GM10847 (cell line): ENCODE data around the gene TTC39C.
A peak's percentile ranks its signal among the peaks of the same experiment; 100 is the strongest.

Experiments used
- POLR2A ChIP-seq: IDR thresholded peaks from 2 replicates; pipeline ENCODE4 v1.6.1; 2011; ENCODE audit not compliant: insufficient read length; ENCODE audit errors: extremely low read depth

The TTC39C gene

DNA sequence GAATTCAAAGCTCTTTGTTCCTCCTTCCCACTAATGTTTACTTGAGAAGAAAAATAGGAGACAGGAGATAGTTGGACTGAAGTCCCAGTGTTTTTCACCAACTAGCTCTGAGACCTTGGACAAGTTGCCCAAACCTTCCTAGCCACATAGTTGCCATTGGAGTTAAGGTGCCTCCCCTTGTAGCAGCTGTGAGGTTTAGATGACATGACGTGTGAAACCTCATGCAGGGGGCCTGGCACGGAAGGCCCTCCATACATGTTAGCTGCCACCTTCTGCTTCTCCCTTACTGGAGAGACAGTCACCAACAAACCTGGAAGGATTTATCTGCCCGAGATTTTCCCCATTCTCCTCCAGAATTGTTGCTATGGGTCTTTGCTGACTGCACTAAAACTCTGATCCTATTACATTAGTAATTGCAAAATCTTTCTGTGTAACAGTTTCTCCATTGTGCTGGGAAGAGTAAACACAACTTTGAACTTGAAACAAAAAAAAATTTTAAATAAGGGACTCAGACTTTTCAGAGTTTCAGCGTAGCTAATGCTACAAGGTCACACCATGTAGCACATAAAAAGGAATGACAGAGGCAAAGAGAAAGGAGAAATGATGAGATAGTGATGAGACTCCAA is 100.5 kb downstream of the TTC39C start:
- TF ChIP-seq POLR2A, result no peak

DNA sequence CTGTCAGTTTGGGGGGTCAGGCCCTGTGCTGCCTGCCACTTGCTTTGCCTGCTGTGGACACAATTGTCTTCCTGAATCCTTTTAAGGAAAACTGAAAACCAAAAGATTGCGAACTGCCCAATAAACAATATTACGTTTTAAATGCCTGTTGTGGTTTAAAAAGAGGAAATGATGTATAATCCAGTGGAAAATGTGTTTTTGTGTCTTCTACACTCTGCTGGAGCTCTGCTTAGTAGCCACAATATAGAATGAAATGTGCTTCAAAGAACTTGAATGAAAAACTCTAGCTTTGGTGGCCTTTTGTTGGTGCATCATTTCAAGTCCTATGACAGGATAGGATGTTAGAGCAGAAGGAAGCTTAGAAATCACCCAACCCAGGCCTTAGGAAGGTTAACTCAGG is 101.1 kb downstream of the TTC39C start:
- no peak for TF ChIP-seq POLR2A

DNA sequence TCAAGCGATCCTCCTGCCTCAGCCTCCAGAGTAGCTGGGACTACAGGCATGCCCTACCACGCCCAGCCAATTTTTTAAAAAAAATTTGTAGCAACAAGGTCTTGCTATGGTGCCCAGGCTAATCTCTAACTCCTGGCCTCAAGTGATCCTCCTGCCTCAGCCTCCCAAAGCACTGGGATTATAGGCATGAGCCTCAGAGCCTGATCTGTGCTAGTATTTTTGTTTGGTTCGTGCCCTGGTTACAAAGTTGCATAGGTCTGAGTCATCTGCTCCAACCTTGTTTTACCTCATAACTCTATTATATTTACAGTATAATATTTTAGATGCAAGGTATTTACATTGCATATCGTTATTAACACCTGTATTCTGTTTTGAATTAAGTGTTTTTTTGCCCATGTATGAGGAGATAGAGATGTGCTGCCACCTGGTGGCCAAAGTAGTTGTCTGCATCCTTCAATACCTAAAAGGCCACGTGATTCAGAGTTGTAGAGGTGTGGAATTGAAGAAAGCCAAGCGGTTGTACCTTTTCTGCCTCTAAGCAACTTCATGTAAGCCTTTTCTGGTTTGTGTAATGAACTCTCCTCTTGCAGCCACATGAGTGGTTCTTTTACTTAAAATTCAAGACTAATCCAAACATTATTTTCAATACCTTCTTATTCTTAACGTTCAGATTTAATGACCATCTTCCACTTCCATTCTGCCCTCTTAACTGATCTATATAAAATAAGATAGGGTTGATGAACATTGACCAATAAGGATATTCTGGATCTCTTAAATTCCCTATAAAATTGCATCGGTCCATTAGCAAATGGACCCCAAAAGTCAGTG is 104.4 kb downstream of the TTC39C start:
- no peak for TF ChIP-seq POLR2A

- no peak for TF ChIP-seq POLR2A
Measured at GRCh38 chr18:24120676-24121075, 106.1 kb downstream of the TTC39C start.

- TF ChIP-seq POLR2A, result no peak
Measured at GRCh38 chr18:24121625-24122024, 107.1 kb downstream of the TTC39C start.

GRCh38 chr18:24126155-24126961 is 111.8 kb downstream of the TTC39C start:
- no peak for TF ChIP-seq POLR2A

DNA sequence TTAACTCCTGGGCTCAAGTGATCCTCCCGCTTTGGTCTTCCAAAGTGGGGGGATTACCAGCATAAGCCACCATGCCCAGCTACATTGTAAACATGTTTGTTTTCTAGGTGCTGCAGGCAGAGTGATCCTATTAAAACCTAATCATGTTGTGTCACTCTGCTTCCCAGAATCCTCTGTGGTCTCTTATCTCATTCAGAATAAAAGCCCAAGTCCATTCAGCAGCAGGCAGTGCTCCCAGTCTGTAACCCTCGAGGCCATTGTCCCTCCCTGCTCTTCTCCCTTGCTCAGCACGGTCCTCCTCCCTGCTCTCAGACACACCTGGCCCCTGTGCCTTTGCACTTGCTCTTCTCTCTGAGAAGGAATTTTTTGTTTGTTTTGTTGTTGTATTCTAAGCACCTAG is 113.2 kb downstream of the TTC39C start:
- no peak for TF ChIP-seq POLR2A

DNA sequence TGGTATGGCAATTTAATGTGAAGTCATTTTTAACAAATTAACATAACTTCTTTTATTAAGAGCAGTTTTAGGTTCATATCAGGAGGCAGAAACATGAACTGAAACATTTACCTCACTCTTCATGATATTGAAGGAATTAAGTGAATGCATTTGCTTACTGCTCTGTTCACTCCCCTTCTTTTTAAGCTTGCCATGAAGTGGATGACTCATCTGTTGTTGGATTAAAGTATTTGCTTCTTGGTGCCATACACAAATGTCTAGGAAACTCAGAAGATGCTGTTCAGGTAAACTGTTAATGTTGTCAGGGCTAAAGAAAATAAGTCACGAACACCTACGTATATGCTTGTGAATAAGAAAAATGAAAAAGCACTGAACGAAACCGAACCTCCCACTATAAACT is 114.1 kb downstream of the TTC39C start:
- TF ChIP-seq POLR2A, result no peak

DNA sequence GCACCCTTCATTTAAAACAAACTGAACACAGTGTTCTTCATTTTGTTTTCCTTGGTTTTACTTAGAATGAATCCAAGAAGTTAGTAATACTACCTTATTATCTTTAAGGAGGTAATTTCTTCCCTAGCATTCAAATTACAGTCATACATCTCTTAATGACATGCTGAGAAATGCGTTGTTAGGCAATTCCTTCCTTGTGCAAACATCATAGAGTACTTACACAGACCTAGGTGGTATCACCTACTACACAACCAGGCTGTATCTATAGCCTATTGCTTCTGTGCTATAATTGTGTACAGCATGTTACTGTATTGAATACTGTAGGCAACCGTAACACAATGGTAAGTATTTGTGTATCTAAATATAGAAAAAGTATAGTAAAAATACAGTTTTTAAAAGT is 115.9 kb downstream of the TTC39C start:
- no peak for TF ChIP-seq POLR2A

GRCh38 chr18:24136967-24137373 is 122.4 kb downstream of the TTC39C start:
- no peak for TF ChIP-seq POLR2A

DNA sequence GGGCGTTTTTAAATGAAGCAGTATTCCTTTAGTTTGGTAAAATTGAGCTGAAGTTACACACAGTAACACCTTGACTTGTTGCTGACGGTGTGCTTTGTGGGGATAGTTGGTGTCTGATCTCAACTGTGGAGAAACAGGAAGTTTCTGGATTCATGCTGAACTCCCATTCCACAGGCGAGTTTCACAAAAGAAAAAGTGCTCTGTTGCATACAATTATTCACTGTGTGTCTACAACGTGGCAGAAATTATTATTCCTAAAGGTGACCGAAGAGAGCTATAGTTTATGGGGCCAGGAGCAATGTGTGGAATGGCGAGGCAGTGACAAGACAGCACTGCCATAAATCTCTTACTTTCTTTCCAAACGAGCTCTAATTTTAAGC is 123.8 kb downstream of the TTC39C start:
- TF ChIP-seq POLR2A, result no peak

DNA sequence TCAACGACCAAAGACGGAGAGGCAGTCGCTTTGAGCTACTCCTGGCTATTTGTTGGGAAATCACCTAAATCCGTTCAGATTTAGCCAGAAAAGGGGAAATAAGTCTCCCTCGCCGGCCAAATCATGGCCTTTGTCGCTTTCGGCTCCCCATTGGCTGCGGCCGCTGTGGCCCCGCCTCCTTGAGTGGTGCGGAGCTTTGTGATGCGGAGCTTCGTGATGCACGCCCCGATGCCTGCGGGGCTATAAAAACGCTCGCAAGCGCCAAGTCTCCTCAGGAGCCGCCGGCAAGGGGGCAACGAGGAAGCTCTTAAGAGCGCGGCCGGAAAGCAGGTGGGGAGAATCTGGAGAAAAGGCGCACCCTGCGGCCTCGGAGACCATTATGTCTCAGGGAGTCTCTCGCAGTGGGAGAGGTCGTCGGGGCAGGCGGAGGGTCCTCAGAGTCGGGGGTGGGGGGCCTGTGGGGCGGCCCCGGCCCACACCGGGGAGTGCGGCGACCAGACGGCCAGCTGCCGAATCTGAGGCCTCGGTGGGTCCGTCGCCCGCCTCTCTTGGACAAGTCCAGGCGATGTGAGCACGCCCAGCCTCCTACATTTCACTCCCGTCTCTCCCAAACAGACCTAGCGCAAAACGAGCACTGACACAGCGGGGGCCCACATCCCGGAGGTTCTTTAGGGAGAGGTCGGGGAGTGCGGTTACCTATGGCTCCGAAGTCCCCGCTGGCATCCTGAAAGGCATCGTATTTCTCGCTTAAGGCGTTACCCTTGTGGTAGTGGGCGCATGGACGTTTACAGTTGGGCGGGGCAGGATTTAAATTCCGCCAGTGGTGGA is 124.4 kb downstream of the TTC39C start, which contains the start of gene CABYR:
Gene CABYR (plus strand): TSS at position 274 of the 828 bp plus-strand sequence. CDS start 4,053 bp downstream, outside the sequence.
- peak; percentile 66 for TF ChIP-seq POLR2A

- no peak for TF ChIP-seq POLR2A
Measured at GRCh38 chr18:24140697-24141096, 126.1 kb downstream of the TTC39C start.

DNA sequence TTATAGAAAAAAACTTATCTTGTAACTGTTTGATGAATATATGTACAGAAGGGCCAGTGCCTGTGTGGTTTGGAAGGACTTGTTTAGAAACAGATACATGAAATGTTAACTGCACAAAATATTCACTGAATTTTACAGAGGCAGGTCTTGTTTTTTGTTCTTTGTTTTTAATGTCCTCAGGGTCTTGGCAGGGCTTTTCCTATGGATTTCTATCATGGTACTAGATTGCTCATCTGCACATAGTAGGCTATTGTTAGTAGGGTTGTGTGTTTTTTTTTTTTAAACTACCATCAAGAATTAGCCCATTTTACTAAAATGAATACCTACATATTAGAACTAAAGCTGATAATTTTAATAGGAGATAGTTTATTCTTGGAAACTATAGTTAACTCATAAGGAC is 127.8 kb downstream of the TTC39C start:
- TF ChIP-seq POLR2A, result no peak

- no peak for TF ChIP-seq POLR2A
Measured at GRCh38 chr18:24153397-24153796, 138.8 kb downstream of the TTC39C start.
